Small intestine (tissue), 7 donors: ENCODE data around the gene SGIP1. TPM values are rescaled to one million over a fixed set of nuclear protein-coding genes. Genes with fewer than 3 reads are reported as not detected.
A peak's percentile ranks its signal among the peaks of the same experiment; 100 is the strongest.
"Not testable (repeated sequence)": the region's sequence is repeated elsewhere in the genome, so short reads cannot be mapped to it uniquely, and the experiment has no call there.

ENCODE experiments used
- DNase-seq, 2 donors: peaks; one replicate each; pipeline versions ENCODE4 v3.0.0 to v3.0.0-alpha.2; 2013
- FAIRE-seq: peaks from 2 replicates; lab custom pipeline; 2012; peaks lifted over from hg19 to GRCh38; lab: Jason Lieb, UNC
- H3K27ac ChIP-seq, 3 donors: one replicate each; pipeline ENCODE4 v1.5.1; 2013; ENCODE audit warnings: low read length in 2 of 3, mild to moderate bottlenecking in 2 of 3, control low read depth in 1 of 3, inconsistent platforms in 1 of 3, low read depth in 1 of 3, moderate library complexity in 1 of 3
- H3K27me3 ChIP-seq, 3 donors: one replicate each; pipeline ENCODE4 v1.6.1; 2013; ENCODE audit warnings: low read length in 3 of 3, inconsistent platforms in 1 of 3; ENCODE audit not compliant: control insufficient read depth in 3 of 3, insufficient read depth in 3 of 3
- H3K36me3 ChIP-seq, 3 donors: one replicate each; pipeline ENCODE4 v1.6.1; 2013; ENCODE audit warnings: low read length in 3 of 3, inconsistent platforms in 1 of 3, low read depth in 1 of 3, mild to moderate bottlenecking in 1 of 3, moderate library complexity in 1 of 3; ENCODE audit not compliant: control insufficient read depth in 3 of 3, insufficient read depth in 2 of 3
- H3K4me1 ChIP-seq, 3 donors: one replicate each; pipeline ENCODE4 v1.6.1; 2013; ENCODE audit warnings: low read length in 2 of 3, inconsistent platforms in 1 of 3, low read depth in 1 of 3, mild to moderate bottlenecking in 1 of 3, moderate library complexity in 1 of 3; ENCODE audit not compliant: control insufficient read depth in 3 of 3, insufficient read depth in 2 of 3
- H3K4me3 ChIP-seq, 3 donors: one replicate each; pipeline ENCODE4 v1.5.1; 2013; ENCODE audit warnings: low read length in 3 of 3, control low read depth in 1 of 3, inconsistent platforms in 1 of 3, low read depth in 1 of 3, mild to moderate bottlenecking in 1 of 3, moderate library complexity in 1 of 3
- H3K9me3 ChIP-seq, 2 donors: one replicate each; pipeline ENCODE4 v1.6.1; 2013; ENCODE audit warnings: low read depth in 1 of 2, low read length in 1 of 2; ENCODE audit not compliant: control insufficient read depth in 2 of 2, insufficient read depth in 1 of 2
- WGBS, 3 donors: extraction: QIAGEN DNeasy Blood & Tissue Kit; methylation state at CpG; one replicate each; pipeline ENCODE4 v1.1.7; 2013; 5-methylcytosine and 5-hydroxymethylcytosine counted together
- polyA plus RNA-seq, 4 donors: library from polyadenylated mRNA; stranded (reverse) in 3 of 4; unstranded in 1 of 4; fragments of 200-250 nt in 3 of 4; fragments of 120-200 nt in 1 of 4; gene quantifications; one replicate each; pipeline versions ENCODE4 v1.2.1 to v1.2.3, GENCODE V29; 2013
- donor health status: healthy with polysubstance abuse.
- donor health status: control.
- donor health status: control.
- donor health status: Bipolar disorder and iron deficiency.
- donor health status: healthy.

The SGIP1 gene
- polyA plus RNA-seq, 4 donors = 1.6 to 2.2 TPM; not detected in 2

- H3K27ac ChIP-seq, H3K36me3 ChIP-seq, H3K4me3 ChIP-seq, FAIRE-seq, H3K4me1 ChIP-seq, H3K9me3 ChIP-seq, H3K27me3 ChIP-seq: not testable (repeated sequence)
- DNase-seq = peak in 1 of 2 donors; percentile 35
- WGBS, 3 donors = 56 to 67% (median 62%) methylated on average over 5 of the region's 5 CpGs
Measured at GRCh38 chr1:66592106-66592507, 58.2 kb downstream of the SGIP1 start.

GRCh38 chr1:66596191-66596590 is 62.2 kb downstream of the SGIP1 start:
- Histone ChIP-seq H3K36me3 (no peaks in the 10 kb centered on the region), H3K9me3 (peaks cover 0 to 6% of the 10 kb centered on the region in 2 donors), H3K4me1 (no peaks in the 10 kb centered on the region), H3K4me3 (no peak overlapping the region), H3K27ac (no peak overlapping the region), H3K27me3 (peaks cover 0 to 3% (median 0%) of the 10 kb centered on the region in 3 donors)
- WGBS, 3 donors = 81 to 86% (median 81%) methylated on average over 2 of the region's 2 CpGs
- FAIRE-seq (no peak), DNase-seq (no peak)

- FAIRE-seq (no peak), DNase-seq (no peak)
- Histone ChIP-seq H3K36me3 (no peaks in the 10 kb centered on the region), H3K4me3 (no peak overlapping the region), H3K9me3 (peaks cover 0 to 6% of the 10 kb centered on the region in 2 donors), H3K27me3 (peaks cover 0 to 3% (median 0%) of the 10 kb centered on the region in 3 donors), H3K4me1 (no peaks in the 10 kb centered on the region), H3K27ac (no peak overlapping the region)
- 71 to 84% (median 76%) methylated on average over 4 of the region's 4 CpGs for WGBS, 3 donors
Measured at GRCh38 chr1:66597500-66597899, 63.5 kb downstream of the SGIP1 start.

GRCh38 chr1:66598670-66599069 is 64.7 kb downstream of the SGIP1 start:
- no peaks in the 10 kb centered on the region for H3K4me1 ChIP-seq
- 81 to 83% (median 82%) methylated on average over 6 of the region's 6 CpGs for WGBS, 3 donors
- H3K9me3 ChIP-seq = peaks cover 0 to 6% of the 10 kb centered on the region in 2 donors
- DNase-seq (no peak), FAIRE-seq (no peak)
- peaks cover 0 to 3% (median 0%) of the 10 kb centered on the region in 3 donors for H3K27me3 ChIP-seq
- H3K36me3 ChIP-seq = no peaks in the 10 kb centered on the region
- no peak overlapping the region for H3K4me3 ChIP-seq
- no peak overlapping the region for H3K27ac ChIP-seq

GRCh38 chr1:66599346-66599745 is 65.4 kb downstream of the SGIP1 start:
- no peaks in the 10 kb centered on the region for H3K4me1 ChIP-seq
- no peak for DNase-seq
- no peak overlapping the region for H3K27ac ChIP-seq
- WGBS, 3 donors = 84 to 88% (median 87%) methylated on average over 3 of the region's 3 CpGs
- peaks cover 0 to 3% (median 0%) of the 10 kb centered on the region in 3 donors for H3K27me3 ChIP-seq
- peaks cover 0 to 6% of the 10 kb centered on the region in 2 donors for H3K9me3 ChIP-seq
- no peak for FAIRE-seq
- no peaks in the 10 kb centered on the region for H3K36me3 ChIP-seq
- no peak overlapping the region for H3K4me3 ChIP-seq

- Histone ChIP-seq H3K4me3 (no peak overlapping the region), H3K4me1 (no peaks in the 10 kb centered on the region), H3K9me3 (peaks cover 0 to 6% of the 10 kb centered on the region in 2 donors), H3K27me3 (peaks cover 0 to 3% (median 0%) of the 10 kb centered on the region in 3 donors), H3K27ac (no peak overlapping the region), H3K36me3 (no peaks in the 10 kb centered on the region)
- FAIRE-seq (no peak), DNase-seq (no peak)
- WGBS, 3 donors = 79 to 82% (median 82%) methylated on average over 14 of the region's 14 CpGs
Measured at GRCh38 chr1:66599899-66600737, 66.2 kb downstream of the SGIP1 start.

GRCh38 chr1:66605419-66605997 is 71.6 kb downstream of the SGIP1 start:
- no peak overlapping the region for H3K4me3 ChIP-seq
- WGBS, 3 donors = 78 to 87% (median 81%) methylated on average over 10 of the region's 10 CpGs
- H3K36me3 ChIP-seq = no peaks in the 10 kb centered on the region
- H3K4me1 ChIP-seq = no peaks in the 10 kb centered on the region
- no peaks in the 10 kb centered on the region for H3K27me3 ChIP-seq
- DNase-seq = no peak
- H3K9me3 ChIP-seq = no peaks in the 10 kb centered on the region
- no peak for FAIRE-seq
- no peak overlapping the region for H3K27ac ChIP-seq

- no peaks in the 10 kb centered on the region for H3K9me3 ChIP-seq
- FAIRE-seq = no peak
- H3K4me3 ChIP-seq = no peak overlapping the region
- 75 to 82% (median 77%) methylated on average over 3 of the region's 3 CpGs for WGBS, 3 donors
- H3K27me3 ChIP-seq = peaks cover 0 to 2% (median 0%) of the 10 kb centered on the region in 3 donors
- H3K27ac ChIP-seq = no peak overlapping the region
- DNase-seq = no peak
- no peaks in the 10 kb centered on the region for H3K36me3 ChIP-seq
- no peaks in the 10 kb centered on the region for H3K4me1 ChIP-seq
Measured at GRCh38 chr1:66606362-66607065, 72.6 kb downstream of the SGIP1 start.
